Esophagus muscularis mucosa (tissue), 3 donors: Measurements from ENCODE around the gene BID.

Source experiments
- POLR2A ChIP-seq: fragments of 450-650 bp; IDR thresholded peaks from one replicate; pipeline ENCODE4 v1.6.1; 2017; ENCODE audit warnings: antibody characterized with exemption, moderate library complexity, mild to moderate bottlenecking, low read depth
- POLR2AphosphoS5 ChIP-seq, 2 donors: sonication (generic); formaldehyde crosslinking; IDR thresholded peaks; one replicate each; pipeline ENCODE4 v1.6.1; 2017; ENCODE audit warnings: antibody characterized with exemption in 2 of 2
- TF ChIP-seq, protein P1 (sequence below), 3 experiments: fragments of 200-600 bp in 2 of 3; fragments of 450-650 bp in 1 of 3; sonication (generic) in 2 of 3; IDR thresholded peaks; one replicate each; pipeline ENCODE4 v1.5.1; 2017 to 2019; ENCODE audit warnings: antibody characterized with exemption in 3 of 3, mild to moderate bottlenecking in 2 of 3, moderate library complexity in 1 of 3

DNA sequence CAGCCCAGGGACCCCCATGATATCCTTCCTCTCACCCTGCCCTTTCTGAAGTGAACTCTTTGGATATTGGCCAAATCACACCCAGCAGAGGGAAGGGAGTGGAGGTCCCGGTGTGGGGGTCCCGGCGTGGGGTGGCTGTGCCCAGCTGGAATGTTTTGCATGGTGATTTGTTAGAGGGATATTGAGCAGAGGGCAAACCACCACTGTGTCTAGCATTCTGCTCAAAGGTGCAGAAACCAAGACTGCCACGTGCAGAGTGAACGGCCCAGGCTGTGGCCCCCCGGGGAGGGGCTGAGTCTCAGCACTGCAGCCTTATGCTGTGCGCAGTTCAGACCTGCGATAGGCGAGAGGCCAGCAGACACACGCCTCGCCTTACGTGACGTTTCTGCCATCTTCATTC lies 7.9 kb upstream of the BID start:
- TF ChIP-seq, protein P1, sequence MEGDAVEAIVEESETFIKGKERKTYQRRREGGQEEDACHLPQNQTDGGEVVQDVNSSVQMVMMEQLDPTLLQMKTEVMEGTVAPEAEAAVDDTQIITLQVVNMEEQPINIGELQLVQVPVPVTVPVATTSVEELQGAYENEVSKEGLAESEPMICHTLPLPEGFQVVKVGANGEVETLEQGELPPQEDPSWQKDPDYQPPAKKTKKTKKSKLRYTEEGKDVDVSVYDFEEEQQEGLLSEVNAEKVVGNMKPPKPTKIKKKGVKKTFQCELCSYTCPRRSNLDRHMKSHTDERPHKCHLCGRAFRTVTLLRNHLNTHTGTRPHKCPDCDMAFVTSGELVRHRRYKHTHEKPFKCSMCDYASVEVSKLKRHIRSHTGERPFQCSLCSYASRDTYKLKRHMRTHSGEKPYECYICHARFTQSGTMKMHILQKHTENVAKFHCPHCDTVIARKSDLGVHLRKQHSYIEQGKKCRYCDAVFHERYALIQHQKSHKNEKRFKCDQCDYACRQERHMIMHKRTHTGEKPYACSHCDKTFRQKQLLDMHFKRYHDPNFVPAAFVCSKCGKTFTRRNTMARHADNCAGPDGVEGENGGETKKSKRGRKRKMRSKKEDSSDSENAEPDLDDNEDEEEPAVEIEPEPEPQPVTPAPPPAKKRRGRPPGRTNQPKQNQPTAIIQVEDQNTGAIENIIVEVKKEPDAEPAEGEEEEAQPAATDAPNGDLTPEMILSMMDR (IDR thresholded peaks at IDR 0.05) = no peak
- TF ChIP-seq POLR2AphosphoS5 (IDR thresholded peaks at IDR 0.05) (no peak), POLR2A (no peak)
